ENCODE data around the gene GOLGA6A. TPM values are rescaled to one million over a fixed set of nuclear protein-coding genes. Genes with fewer than 3 reads are reported as not detected.

The GOLGA6A gene
- total and polyA plus RNA-seq, 2 of the 13 experiments (the other 11 are each of a cell fraction or from before 2014, with no cell fraction given): 0.04 to 0.22 TPM

- TF ChIP-seq ZNF24 (IDR thresholded peaks at IDR 0.05): no peak
- TF ChIP-seq ATF7 (IDR thresholded peaks at IDR 0.05): no peak
- no peak for TF ChIP-seq ATF7 (CRISPR knock-in tag; IDR thresholded peaks at IDR 0.05)
- no peak for TF ChIP-seq ZNF557 (CRISPR knock-in tag; IDR thresholded peaks at IDR 0.05)
Measured at GRCh38 chr15:74127255-74127953, 45.1 kb upstream of the GOLGA6A start (continued).

- Histone ChIP-seq H3K4me3 (replicated peaks in 1 of 3; ENCODE audit: insufficient read depth in 1 of 3, low read depth in 2 of 3, low read length in 3 of 3) (no peak overlapping the region), H3K9me3 (ENCODE audit: low read length) (no peaks in the 10 kb centered on the region), H3K36me3 (replicated peaks in 1 of 2; ENCODE audit: control insufficient read depth in 1 of 2, insufficient read depth in 2 of 2, low read length in 2 of 2) (no peaks in the 10 kb centered on the region), H3K27ac (ENCODE audit: extremely low read length, insufficient read depth, low read length) (no peak overlapping the region), H3K79me2 (ENCODE audit: insufficient read depth, low read length) (no peaks in the 10 kb centered on the region), H3K4me1 (ENCODE audit: insufficient read depth, low read length) (no peaks in the 10 kb centered on the region), H4K20me1 (ENCODE audit: insufficient read depth, low read length) (0 out of 2 replicates have a peak, but pooled peaks cover 2% of the 10 kb centered on the region), H3K27me3 (ENCODE audit: control insufficient read depth in 1 of 2, insufficient read depth in 2 of 2, low read length in 2 of 2) (peaks cover 4 to 32% of the 10 kb centered on the region in 2 experiments; a peak in 4 of 5 replicates), H3K4me2 (ENCODE audit: low read depth, low read length) (no peak overlapping the region), H2AFZ (ENCODE audit: low read length) (no peak overlapping the region), H3K9ac (ENCODE audit: insufficient read depth, low read depth, low read length) (no peak overlapping the region)
- ATAC-seq (no peak), FAIRE-seq (no peak), DNase-seq (ENCODE audit: low spot score) (no peak)
- no TSS peak for BruUV-seq (replicated peaks)
- in situ Hi-C loops (cut with HindIII; ENCODE audit: extremely low pct_ligation_motif_present, low pct_unique_long_range_greater_than_20kb) (loop anchor here (5.0 kb wide), 1 partner anchor 183 kb away; no protein-coding TSS in a partner anchor), intact Hi-C loops (cut with micrococcal nuclease; ENCODE audit: unreplicated experiment) (no loop called here)
- ChIA-PET POLR2A (no interaction called here), CTCF (ENCODE audit: low intra/inter-chr PET ratio, low total read pairs) (interaction anchor here (1.2 kb wide), 1 partner anchor 198 kb away, joined by 4 read pairs; no protein-coding TSS in a partner anchor)
- 2% methylated on average over 7 of the region's 7 CpGs for WGBS (ENCODE audit: low lambda C conversion rate)
- TF ChIP-seq HES4 (CRISPR knock-in tag; IDR thresholded peaks at IDR 0.05; ENCODE audit: borderline replicate concordance) (no peak), ZNF546 (CRISPR knock-in tag; conservative IDR thresholded peaks at IDR 0.05) (no peak), PRMT3 (CRISPR knock-in tag; IDR thresholded peaks at IDR 0.05; ENCODE audit: borderline replicate concordance, low read depth) (no peak), NR3C1 (CRISPR knock-in tag; IDR thresholded peaks at IDR 0.05) (no peak), MIXL1 (CRISPR knock-in tag; IDR thresholded peaks at IDR 0.05) (no peak), MBNL3 (CRISPR knock-in tag; conservative IDR thresholded peaks at IDR 0.05) (no peak)
- TF ChIP-seq, protein P1, sequence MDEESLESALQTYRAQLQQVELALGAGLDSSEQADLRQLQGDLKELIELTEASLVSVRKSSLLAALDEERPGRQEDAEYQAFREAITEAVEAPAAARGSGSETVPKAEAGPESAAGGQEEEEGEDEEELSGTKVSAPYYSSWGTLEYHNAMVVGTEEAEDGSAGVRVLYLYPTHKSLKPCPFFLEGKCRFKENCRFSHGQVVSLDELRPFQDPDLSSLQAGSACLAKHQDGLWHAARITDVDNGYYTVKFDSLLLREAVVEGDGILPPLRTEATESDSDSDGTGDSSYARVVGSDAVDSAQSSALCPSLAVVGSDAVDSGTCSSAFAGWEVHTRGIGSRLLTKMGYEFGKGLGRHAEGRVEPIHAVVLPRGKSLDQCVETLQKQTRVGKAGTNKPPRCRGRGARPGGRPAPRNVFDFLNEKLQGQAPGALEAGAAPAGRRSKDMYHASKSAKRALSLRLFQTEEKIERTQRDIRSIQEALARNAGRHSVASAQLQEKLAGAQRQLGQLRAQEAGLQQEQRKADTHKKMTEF (CRISPR knock-in tag; IDR thresholded peaks at IDR 0.05): no peak
- TF ChIP-seq, protein P2, sequence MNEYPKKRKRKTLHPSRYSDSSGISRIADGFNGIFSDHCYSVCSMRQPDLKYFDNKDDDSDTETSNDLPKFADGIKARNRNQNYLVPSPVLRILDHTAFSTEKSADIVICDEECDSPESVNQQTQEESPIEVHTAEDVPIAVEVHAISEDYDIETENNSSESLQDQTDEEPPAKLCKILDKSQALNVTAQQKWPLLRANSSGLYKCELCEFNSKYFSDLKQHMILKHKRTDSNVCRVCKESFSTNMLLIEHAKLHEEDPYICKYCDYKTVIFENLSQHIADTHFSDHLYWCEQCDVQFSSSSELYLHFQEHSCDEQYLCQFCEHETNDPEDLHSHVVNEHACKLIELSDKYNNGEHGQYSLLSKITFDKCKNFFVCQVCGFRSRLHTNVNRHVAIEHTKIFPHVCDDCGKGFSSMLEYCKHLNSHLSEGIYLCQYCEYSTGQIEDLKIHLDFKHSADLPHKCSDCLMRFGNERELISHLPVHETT (CRISPR knock-in tag; conservative IDR thresholded peaks at IDR 0.05): no peak
- TF ChIP-seq, protein P3, sequence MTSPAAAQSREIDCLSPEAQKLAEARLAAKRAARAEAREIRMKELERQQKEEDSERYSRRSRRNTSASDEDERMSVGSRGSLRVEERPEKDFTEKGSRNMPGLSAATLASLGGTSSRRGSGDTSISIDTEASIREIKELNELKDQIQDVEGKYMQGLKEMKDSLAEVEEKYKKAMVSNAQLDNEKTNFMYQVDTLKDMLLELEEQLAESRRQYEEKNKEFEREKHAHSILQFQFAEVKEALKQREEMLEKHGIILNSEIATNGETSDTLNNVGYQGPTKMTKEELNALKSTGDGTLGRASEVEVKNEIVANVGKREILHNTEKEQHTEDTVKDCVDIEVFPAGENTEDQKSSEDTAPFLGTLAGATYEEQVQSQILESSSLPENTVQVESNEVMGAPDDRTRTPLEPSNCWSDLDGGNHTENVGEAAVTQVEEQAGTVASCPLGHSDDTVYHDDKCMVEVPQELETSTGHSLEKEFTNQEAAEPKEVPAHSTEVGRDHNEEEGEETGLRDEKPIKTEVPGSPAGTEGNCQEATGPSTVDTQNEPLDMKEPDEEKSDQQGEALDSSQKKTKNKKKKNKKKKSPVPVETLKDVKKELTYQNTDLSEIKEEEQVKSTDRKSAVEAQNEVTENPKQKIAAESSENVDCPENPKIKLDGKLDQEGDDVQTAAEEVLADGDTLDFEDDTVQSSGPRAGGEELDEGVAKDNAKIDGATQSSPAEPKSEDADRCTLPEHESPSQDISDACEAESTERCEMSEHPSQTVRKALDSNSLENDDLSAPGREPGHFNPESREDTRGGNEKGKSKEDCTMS (CRISPR knock-in tag; conservative IDR thresholded peaks at IDR 0.05): no peak
- TF ChIP-seq, protein P4, sequence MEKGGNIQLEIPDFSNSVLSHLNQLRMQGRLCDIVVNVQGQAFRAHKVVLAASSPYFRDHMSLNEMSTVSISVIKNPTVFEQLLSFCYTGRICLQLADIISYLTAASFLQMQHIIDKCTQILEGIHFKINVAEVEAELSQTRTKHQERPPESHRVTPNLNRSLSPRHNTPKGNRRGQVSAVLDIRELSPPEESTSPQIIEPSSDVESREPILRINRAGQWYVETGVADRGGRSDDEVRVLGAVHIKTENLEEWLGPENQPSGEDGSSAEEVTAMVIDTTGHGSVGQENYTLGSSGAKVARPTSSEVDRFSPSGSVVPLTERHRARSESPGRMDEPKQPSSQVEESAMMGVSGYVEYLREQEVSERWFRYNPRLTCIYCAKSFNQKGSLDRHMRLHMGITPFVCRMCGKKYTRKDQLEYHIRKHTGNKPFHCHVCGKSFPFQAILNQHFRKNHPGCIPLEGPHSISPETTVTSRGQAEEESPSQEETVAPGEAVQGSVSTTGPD (CRISPR knock-in tag; IDR thresholded peaks at IDR 0.05): no peak
Measured at GRCh38 chr15:74124759-74125158, 42.4 kb upstream of the GOLGA6A start.

All from HepG2 (cell line).